BE2C (cell line): Measurements from ENCODE around the gene CASZ1.
A peak's percentile ranks its signal among the peaks of the same experiment; 100 is the strongest.

Experiments used
- DNase-seq: peaks from one replicate; pipeline ENCODE4 v3.0.0-alpha.2; 2020
- H3K27me3 ChIP-seq: fragments of 250-450 bp; sonication (Bioruptor Pico); 2 replicates; pipeline ENCODE4 v1.5.1; 2020; ENCODE audit warnings: mild to moderate bottlenecking
- H3K36me3 ChIP-seq: fragments of 250-450 bp; sonication (Bioruptor Pico); 2 replicates; pipeline ENCODE4 v1.5.1; 2020; ENCODE audit warnings: mild to moderate bottlenecking
- H3K4me1 ChIP-seq: fragments of 250-450 bp; sonication (Bioruptor Pico); 2 replicates; pipeline ENCODE4 v1.5.1; 2020
- H3K4me3 ChIP-seq: 2 replicates; pipeline ENCODE4 v1.5.1; 2011; ENCODE audit warnings: low read depth, low read length
- H3K9me3 ChIP-seq: fragments of 250-450 bp; sonication (Bioruptor Pico); 2 replicates; pipeline ENCODE4 v1.5.1; 2020
- CTCF ChIP-seq: IDR thresholded peaks from 2 replicates; pipeline ENCODE4 v1.5.1; 2012; ENCODE audit warnings: mild to moderate bottlenecking, low read depth, low read length

The CASZ1 gene

GRCh38 chr1:10694633-10695627 lies 101.5 kb downstream of the CASZ1 start:
- DNase-seq, result peak; percentile 77
- no peak for TF ChIP-seq CTCF

GRCh38 chr1:10694274-10694632 lies 102.2 kb downstream of the CASZ1 start:
- H3K36me3 ChIP-seq, result no peaks in the 10 kb centered on the region
- DNase-seq, result no peak
- no peaks in the 10 kb centered on the region for H3K9me3 ChIP-seq
- H3K27me3 ChIP-seq, result no peaks in the 10 kb centered on the region
- H3K4me1 ChIP-seq, result peaks cover 5% of the 10 kb centered on the region
- no peak for TF ChIP-seq CTCF
- peak overlapping the region; percentile 38 for H3K4me3 ChIP-seq

More at GRCh38 chr1:10694633-10695627, 101.5 kb downstream of the CASZ1 start:
- H3K4me1 ChIP-seq, result peaks cover 5% of the 10 kb centered on the region
- no peaks in the 10 kb centered on the region for H3K27me3 ChIP-seq
- no peak overlapping the region for H3K4me3 ChIP-seq
- no peaks in the 10 kb centered on the region for H3K9me3 ChIP-seq
- H3K36me3 ChIP-seq, result no peaks in the 10 kb centered on the region

- Histone ChIP-seq H3K36me3 (no peaks in the 10 kb centered on the region), H3K27me3 (no peaks in the 10 kb centered on the region), H3K4me1 (peaks cover 5% of the 10 kb centered on the region), H3K9me3 (no peaks in the 10 kb centered on the region), H3K4me3 (peak overlapping the region; percentile 38)
- TF ChIP-seq CTCF, result no peak
- no peak for DNase-seq
These were observed 102.8 kb downstream of the CASZ1 start for GRCh38 chr1:10693497-10694273.

- Histone ChIP-seq H3K36me3 (no peaks in the 10 kb centered on the region), H3K27me3 (no peaks in the 10 kb centered on the region), H3K4me1 (peaks cover 5% of the 10 kb centered on the region), H3K9me3 (no peaks in the 10 kb centered on the region), H3K4me3 (no peak overlapping the region)
- TF ChIP-seq CTCF, result no peak
- no peak for DNase-seq
These were observed 103.3 kb downstream of the CASZ1 start for GRCh38 chr1:10693152-10693496.

GRCh38 chr1:10692401-10693021 lies 103.9 kb downstream of the CASZ1 start:
- Histone ChIP-seq H3K27me3 (no peaks in the 10 kb centered on the region), H3K4me3 (no peak overlapping the region), H3K4me1 (peaks cover under 1% of the 10 kb centered on the region; the same call in 1 of the 2 replicates), H3K36me3 (no peaks in the 10 kb centered on the region), H3K9me3 (no peaks in the 10 kb centered on the region)
- peak; percentile 35 for TF ChIP-seq CTCF
- DNase-seq, result peak; percentile 44
